ENCODE results near the gene PRDM5. TPM values are rescaled to one million over a fixed set of nuclear protein-coding genes. Genes with fewer than 3 reads are reported as not detected.

The PRDM5 gene
- total and polyA plus RNA-seq, 2 of the 13 experiments (the other 11 are each of a cell fraction or from before 2014, with no cell fraction given): not detected

GRCh38 chr4:120821977-120822376, 100.5 kb downstream of the PRDM5 start:
- no peak overlapping the region for H3K4me2 ChIP-seq (ENCODE audit: low read depth, low read length)
- POLR2A ChIA-PET: no interaction called here
- H4K20me1 ChIP-seq (ENCODE audit: insufficient read depth, low read length): no peaks in the 10 kb centered on the region
- H3K27me3 ChIP-seq (ENCODE audit: control insufficient read depth in 1 of 2, insufficient read depth in 2 of 2, low read length in 2 of 2): no peaks in the 10 kb centered on the region
- 0% methylated on average over 3 of the region's 3 CpGs for WGBS (ENCODE audit: low lambda C conversion rate)
- no peak overlapping the region for H3K4me3 ChIP-seq (replicated peaks in 1 of 3; ENCODE audit: insufficient read depth in 1 of 3, low read depth in 2 of 3, low read length in 3 of 3)
- CTCF ChIA-PET (ENCODE audit: low intra/inter-chr PET ratio, low total read pairs): no interaction called here
- FAIRE-seq (no peak), ATAC-seq (no peak), DNase-seq (ENCODE audit: low spot score) (no peak)
- TF ChIP-seq KLF13 (CRISPR knock-in tag; IDR thresholded peaks at IDR 0.05): no peak
- TF ChIP-seq BRF2 (CRISPR knock-in tag; IDR thresholded peaks at IDR 0.05): no peak
- TF ChIP-seq ZNF616 (CRISPR knock-in tag; IDR thresholded peaks at IDR 0.05; ENCODE audit: low read depth): no peak
- TF ChIP-seq LBX2 (CRISPR knock-in tag; IDR thresholded peaks at IDR 0.05; ENCODE audit: borderline replicate concordance): no peak
- TF ChIP-seq HOXA5 (CRISPR knock-in tag; IDR thresholded peaks at IDR 0.05): no peak
- no peak for TF ChIP-seq NFE2 (CRISPR knock-in tag; IDR thresholded peaks at IDR 0.05)
- TF ChIP-seq ZNF414 (CRISPR knock-in tag; IDR thresholded peaks at IDR 0.05): no peak
- TF ChIP-seq ZSCAN25 (CRISPR knock-in tag; IDR thresholded peaks at IDR 0.05): no peak
- TF ChIP-seq ZFP1 (CRISPR knock-in tag; IDR thresholded peaks at IDR 0.05): no peak
- TF ChIP-seq ZNF543 (CRISPR knock-in tag; IDR thresholded peaks at IDR 0.05): no peak
- no peak for TF ChIP-seq PCBP1 (IDR thresholded peaks at IDR 0.05; ENCODE audit: borderline replicate concordance, low read depth, low read length)
- TF ChIP-seq TCF12 (IDR thresholded peaks at IDR 0.05): no peak
- TF ChIP-seq TCF12 (CRISPR knock-in tag; IDR thresholded peaks at IDR 0.05): no peak
- no peak for TF ChIP-seq ZNF552 (CRISPR knock-in tag; IDR thresholded peaks at IDR 0.05; ENCODE audit: borderline replicate concordance)
- TF ChIP-seq GTF3A (CRISPR knock-in tag; conservative IDR thresholded peaks at IDR 0.05): no peak
- no peak for TF ChIP-seq SKI (IDR thresholded peaks at IDR 0.05; ENCODE audit: partially characterized antibody)
- no peak for TF ChIP-seq DZIP1 (CRISPR knock-in tag; IDR thresholded peaks at IDR 0.05)
- TF ChIP-seq FOSL1 (CRISPR knock-in tag; IDR thresholded peaks at IDR 0.05; ENCODE audit: borderline replicate concordance): no peak
- in situ Hi-C loops (cut with HindIII; ENCODE audit: extremely low pct_ligation_motif_present, low pct_unique_long_range_greater_than_20kb): no loop called here
- no peaks in the 10 kb centered on the region for H3K36me3 ChIP-seq (replicated peaks in 1 of 2; ENCODE audit: control insufficient read depth in 1 of 2, insufficient read depth in 2 of 2, low read length in 2 of 2)
- no peaks in the 10 kb centered on the region for H3K9me3 ChIP-seq (ENCODE audit: low read length)
- no peaks in the 10 kb centered on the region for H3K79me2 ChIP-seq (ENCODE audit: insufficient read depth, low read length)
- H3K27ac ChIP-seq (ENCODE audit: extremely low read length, insufficient read depth, low read length): no peak overlapping the region
- intact Hi-C loops (cut with micrococcal nuclease; ENCODE audit: unreplicated experiment): no loop called here
- no peak overlapping the region for H3K9ac ChIP-seq (ENCODE audit: insufficient read depth, low read depth, low read length)
- H2AFZ ChIP-seq (ENCODE audit: low read length): no peak overlapping the region
- BruUV-seq (replicated peaks): no TSS peak
- no peaks in the 10 kb centered on the region for H3K4me1 ChIP-seq (ENCODE audit: insufficient read depth, low read length)
